GM18858 (cell line): ENCODE results near the gene STARD3NL.
"Not testable (repeated sequence)": the region's sequence is repeated elsewhere in the genome, so short reads cannot be mapped to it uniquely, and the experiment has no call there.

Experiments used
- ATAC-seq: cut with Tn5 transposase; IDR thresholded peaks from one replicate; pipeline ENCODE4 v1.9.1; 2021; ENCODE audit not compliant: unreplicated experiment

STARD3NL gene, protein sequence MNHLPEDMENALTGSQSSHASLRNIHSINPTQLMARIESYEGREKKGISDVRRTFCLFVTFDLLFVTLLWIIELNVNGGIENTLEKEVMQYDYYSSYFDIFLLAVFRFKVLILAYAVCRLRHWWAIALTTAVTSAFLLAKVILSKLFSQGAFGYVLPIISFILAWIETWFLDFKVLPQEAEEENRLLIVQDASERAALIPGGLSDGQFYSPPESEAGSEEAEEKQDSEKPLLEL

GRCh38 chr7:38178004-38178694, at the start of gene STARD3NL:
Gene STARD3NL (plus strand): TSS chr7:38178245. CDS start chr7:38207505, 29,260 bp downstream.
- peak; percentile 95 for ATAC-seq

DNA sequence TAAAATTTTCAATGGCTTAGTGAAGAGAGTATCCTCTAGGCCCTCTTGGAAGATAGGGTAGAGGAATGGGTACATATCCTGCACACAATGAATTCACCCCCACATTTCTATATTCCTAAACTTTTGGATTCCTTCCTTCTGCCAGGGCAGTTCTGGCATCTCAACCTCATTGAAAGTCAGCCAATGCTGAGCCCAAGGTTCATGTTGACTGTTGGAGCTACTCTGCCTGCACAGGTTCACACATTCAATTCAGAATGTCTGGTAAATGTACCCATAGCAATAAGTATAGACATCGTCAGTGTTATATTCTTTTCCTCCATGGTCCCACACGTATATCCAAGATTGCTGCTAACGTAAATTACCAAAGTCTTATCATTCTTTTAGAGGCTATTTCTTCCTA, 48.9 kb upstream of the STARD3NL start:
- no peak for ATAC-seq

- no peak for ATAC-seq
Observed at GRCh38 chr7:38129579-38129978, 48.5 kb upstream of the STARD3NL start.

DNA sequence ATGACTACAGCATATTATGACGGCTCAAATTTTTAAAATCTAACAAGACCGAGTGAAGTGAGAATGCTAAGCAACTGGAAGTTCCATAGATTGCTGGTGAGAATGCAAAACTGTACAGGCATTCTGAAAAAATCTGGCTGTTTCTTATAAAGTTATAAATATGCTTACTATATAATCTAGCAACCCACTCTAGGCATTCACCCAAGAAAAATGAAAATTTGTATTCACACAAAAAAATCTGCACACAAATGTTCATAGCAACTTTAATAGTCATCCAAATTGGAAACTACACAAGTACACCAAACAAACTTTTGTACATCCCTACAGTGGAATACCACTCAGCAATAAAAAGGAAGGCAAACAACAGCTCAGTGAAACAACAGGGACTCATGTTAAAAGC, 39.9 kb upstream of the STARD3NL start:
- ATAC-seq: no peak

DNA sequence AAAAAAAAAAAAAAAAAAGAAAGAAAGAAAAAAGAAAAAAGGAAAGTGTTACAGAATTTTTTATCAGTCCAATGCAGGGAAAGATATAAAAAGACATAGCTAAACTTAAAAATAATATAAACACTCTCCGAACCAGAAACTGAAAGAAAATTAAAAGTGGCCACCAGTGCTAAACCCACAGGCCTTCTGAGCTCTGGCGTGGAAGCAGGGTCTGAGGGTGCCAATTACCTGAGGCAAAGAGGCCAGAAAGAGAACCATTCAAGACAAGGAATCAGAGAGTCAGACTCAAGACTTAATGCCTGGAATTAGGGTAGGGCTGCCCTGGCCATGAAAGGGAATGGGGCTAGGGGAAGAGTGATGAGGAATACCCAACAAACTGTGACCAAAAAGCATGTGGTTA, 36.9 kb upstream of the STARD3NL start:
- no peak for ATAC-seq

- ATAC-seq: peak; percentile 77
Observed at GRCh38 chr7:38142736-38143135, 35.3 kb upstream of the STARD3NL start.

GRCh38 chr7:38147005-38147404, 31.0 kb upstream of the STARD3NL start:
- ATAC-seq: no peak

DNA sequence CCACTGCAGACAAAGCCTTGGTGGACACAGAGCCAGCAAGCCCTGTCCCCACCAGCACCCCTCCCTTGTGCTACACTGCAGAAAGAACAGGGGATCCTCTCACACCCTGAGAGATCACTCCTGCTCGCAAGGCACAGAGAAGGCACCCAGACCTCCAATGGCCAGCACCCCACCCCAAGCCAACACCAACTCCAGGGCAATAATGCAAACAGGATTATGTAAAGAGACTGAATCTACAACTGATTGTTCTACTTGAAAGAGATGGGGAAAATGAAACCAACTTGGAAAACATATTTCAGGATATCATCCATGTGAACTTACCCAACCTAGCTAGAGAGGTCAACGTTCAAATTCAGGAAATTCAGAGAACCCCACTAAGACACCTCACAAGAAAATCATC, 26.5 kb upstream of the STARD3NL start:
- no peak for ATAC-seq

- ATAC-seq: no peak
Observed at GRCh38 chr7:38153515-38153914, 24.5 kb upstream of the STARD3NL start.

DNA sequence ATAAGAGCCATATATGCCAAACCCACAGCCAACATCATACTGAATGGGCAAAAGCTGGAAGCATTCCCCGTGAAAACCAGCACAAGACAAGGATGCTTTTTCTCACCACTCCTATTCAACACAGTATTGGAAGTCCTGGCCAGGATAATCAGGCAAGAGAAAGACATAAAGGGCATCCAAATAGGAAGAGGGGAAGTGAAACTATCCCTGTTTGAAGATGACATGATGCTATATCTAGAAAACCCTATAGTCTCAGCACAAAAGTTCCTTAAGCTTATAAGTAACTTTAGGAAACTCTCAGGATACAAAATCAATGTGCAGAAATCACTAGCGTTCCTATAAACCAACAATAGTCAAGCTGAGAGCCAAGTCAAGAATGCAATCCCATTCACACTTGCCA, 23.8 kb upstream of the STARD3NL start:
- no peak for ATAC-seq

GRCh38 chr7:38160003-38160571, 18.0 kb upstream of the STARD3NL start:
- no peak for ATAC-seq

GRCh38 chr7:38162036-38162435, 16.0 kb upstream of the STARD3NL start:
- ATAC-seq: no peak

GRCh38 chr7:38163671-38164070, 14.4 kb upstream of the STARD3NL start:
- ATAC-seq: no peak

GRCh38 chr7:38168890-38169570, 9.0 kb upstream of the STARD3NL start:
- no peak for ATAC-seq

DNA sequence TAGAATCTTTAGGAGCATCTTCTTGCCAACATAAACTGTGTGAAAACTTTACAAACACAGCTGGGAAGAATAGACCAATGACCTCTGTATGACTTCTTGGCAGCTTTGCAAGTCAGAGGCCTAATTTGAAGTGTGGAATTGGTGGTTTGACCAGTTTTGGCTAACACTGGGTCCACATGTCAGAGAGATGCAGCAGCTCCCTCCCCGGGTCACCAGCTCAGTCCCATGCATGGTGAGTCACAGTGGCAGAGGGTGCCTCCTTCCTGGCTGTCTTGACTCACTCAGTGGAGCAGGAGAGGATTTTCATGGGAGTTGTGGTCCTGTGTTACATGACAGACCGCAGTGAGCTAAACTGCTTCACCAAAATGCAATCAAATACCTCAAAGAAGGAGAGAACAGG, 8.2 kb upstream of the STARD3NL start:
- ATAC-seq: peak; percentile 51

DNA sequence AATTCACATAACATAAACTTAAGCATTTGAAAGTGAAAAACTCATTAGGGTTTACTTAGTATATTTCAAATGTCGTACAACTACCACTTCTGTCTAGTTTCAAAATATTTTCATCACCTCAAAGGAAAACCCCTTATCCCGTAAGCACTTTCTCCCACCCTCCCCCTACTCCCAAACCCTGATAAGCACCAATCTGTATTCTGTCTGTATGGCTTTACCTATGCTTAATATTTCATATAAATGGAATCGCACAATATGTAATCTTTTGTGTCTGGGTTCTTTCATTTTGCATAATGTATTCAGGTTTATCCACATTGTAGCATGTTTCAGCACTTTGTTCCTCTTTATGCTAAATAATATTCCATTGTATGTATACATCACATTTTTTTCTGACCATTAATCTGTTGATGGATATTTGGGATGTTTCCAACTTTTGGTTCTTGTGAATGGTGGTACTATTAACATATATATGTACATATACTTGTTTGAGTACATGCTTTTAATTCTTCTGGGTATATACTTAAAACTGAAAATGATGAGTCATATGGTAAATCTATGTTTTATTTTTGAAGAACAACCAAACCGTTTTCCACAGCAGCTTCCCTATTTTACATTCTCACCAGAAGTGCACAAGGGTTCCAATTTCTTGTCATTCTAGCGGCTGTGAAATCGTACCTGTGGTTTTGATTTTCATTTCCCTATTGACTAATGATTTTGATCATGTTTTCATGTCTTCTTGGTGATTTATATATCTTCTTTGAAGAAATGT, 6.2 kb upstream of the STARD3NL start:
- peak; percentile 66 for ATAC-seq

DNA sequence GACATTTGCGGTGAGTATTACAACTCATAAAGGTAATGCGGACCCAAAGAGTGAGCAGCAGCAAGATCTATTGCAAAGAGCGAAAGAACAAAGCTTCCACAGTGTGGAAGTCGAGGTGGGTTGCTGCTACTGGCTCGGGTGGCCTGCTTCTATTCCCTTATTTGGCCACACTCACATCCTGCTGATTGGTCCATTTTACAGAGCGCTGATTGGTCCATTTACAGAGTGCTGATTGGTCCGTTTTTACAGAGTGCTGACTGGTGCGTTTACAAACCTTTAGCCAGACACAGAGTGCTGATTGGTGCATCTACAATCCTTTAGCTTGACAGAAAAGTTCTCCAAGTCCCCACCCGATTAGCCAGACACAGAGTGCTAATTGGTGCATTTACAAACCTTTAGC, 2.5 kb upstream of the STARD3NL start:
- ATAC-seq: not testable (repeated sequence)

DNA sequence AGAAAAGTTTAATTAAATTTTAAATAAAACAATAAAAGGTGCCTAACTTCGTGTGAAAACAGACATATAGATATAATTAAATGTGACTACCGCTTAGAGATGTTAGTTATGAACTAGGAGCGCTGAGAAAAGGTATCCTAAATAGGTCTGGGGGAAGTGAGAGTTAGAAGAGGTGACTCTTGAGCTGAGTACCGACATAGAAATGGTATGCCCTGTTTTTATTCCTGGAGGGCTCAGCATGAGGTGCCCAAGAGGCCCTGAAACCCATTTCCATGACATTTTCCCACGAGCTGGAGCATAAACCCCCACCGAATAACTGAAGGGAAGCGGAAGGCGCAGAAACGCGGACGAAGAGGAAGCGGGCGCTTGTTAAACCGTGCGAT, 433 bp upstream of the STARD3NL start:
- ATAC-seq: no peak

- ATAC-seq: peak; percentile 22
Observed at GRCh38 chr7:38178695-38179344, 775 bp downstream of the STARD3NL start.

GRCh38 chr7:38179776-38180226, 1.8 kb downstream of the STARD3NL start:
- ATAC-seq: no peak

GRCh38 chr7:38181111-38181510, 3.1 kb downstream of the STARD3NL start:
- no peak for ATAC-seq
